SK-N-SH treated with all-trans-retinoic acid at 6 μM for 48 hours (cell line): Measurements from ENCODE around the gene TXNDC16.

ENCODE experiments used
- CSDC2 ChIP-seq: fragments of 250-450 bp; sonication (Bioruptor Pico); IDR thresholded peaks from 2 replicates; pipeline ENCODE4 v1.5.0; 2020; ENCODE audit warnings: mild to moderate bottlenecking, moderate library complexity
- GLIS3 ChIP-seq: fragments of 250-450 bp; sonication (Bioruptor Pico); IDR thresholded peaks from 2 replicates; pipeline ENCODE4 v1.5.0; 2020; ENCODE audit warnings: mild to moderate bottlenecking, moderate library complexity
- SNAI2 ChIP-seq: fragments of 250-450 bp; sonication (Bioruptor Pico); IDR thresholded peaks from 2 replicates; pipeline ENCODE4 v1.5.0; 2020; ENCODE audit warnings: mild to moderate bottlenecking, moderate library complexity
- ZC3H10 ChIP-seq: fragments of 250-450 bp; sonication (Bioruptor Pico); IDR thresholded peaks from 2 replicates; pipeline ENCODE4 v1.5.1; 2021; ENCODE audit warnings: mild to moderate bottlenecking, moderate library complexity

GRCh38 chr14:52513249-52513648 is 39.1 kb downstream of the TXNDC16 start:
- TF ChIP-seq CSDC2 (CRISPR knock-in tag) (no peak), GLIS3 (no peak), SNAI2 (CRISPR knock-in tag) (no peak), ZC3H10 (CRISPR knock-in tag) (no peak)
